HG03196 (cell line): Measurements from ENCODE around the gene ZNF230.
A peak's percentile ranks its signal among the peaks of the same experiment; 100 is the strongest.

Experiments used
- ATAC-seq: cut with Tn5 transposase; IDR thresholded peaks from one replicate; pipeline ENCODE4 v1.9.1; 2021; ENCODE audit not compliant: unreplicated experiment

Gene ZNF230

GRCh38 chr19:44002566-44003460 lies at the start of gene ZNF230:
TSS of gene ZNF230 (plus strand) at chr19:44002957. CDS start at chr19:44007079, 4,122 bp downstream.
- peak; percentile 96 for ATAC-seq

GRCh38 chr19:43956827-43957226 lies 45.9 kb upstream of the ZNF230 start:
- no peak for ATAC-seq

- no peak for ATAC-seq
Observed at GRCh38 chr19:43957891-43958290, 44.9 kb upstream of the ZNF230 start.

- ATAC-seq: no peak
Observed at GRCh38 chr19:43960411-43960810, 42.3 kb upstream of the ZNF230 start.

- no peak for ATAC-seq
Observed at GRCh38 chr19:43966079-43966694, 36.6 kb upstream of the ZNF230 start.

GRCh38 chr19:43976732-43977131 lies 26.0 kb upstream of the ZNF230 start:
- no peak for ATAC-seq

- peak; percentile 16 for ATAC-seq
Observed at GRCh38 chr19:43983544-43983911, 19.2 kb upstream of the ZNF230 start.

- peak; percentile 83 for ATAC-seq
Observed at GRCh38 chr19:43983912-43984686, 18.7 kb upstream of the ZNF230 start, which contains the start of gene ZNF155. TSS of gene ZNF155 (plus strand) at chr19:43984188. CDS start at chr19:43988544, 4,356 bp downstream.

- peak; percentile 22 for ATAC-seq
Observed at GRCh38 chr19:43984687-43985000, 18.1 kb upstream of the ZNF230 start.

GRCh38 chr19:43997631-43998290 lies 5.0 kb upstream of the ZNF230 start:
- no peak for ATAC-seq

- no peak for ATAC-seq
Observed at GRCh38 chr19:44002212-44002565, 568 bp upstream of the ZNF230 start.

- ATAC-seq: peak; percentile 22
Observed at GRCh38 chr19:44003461-44004009, 778 bp downstream of the ZNF230 start.

GRCh38 chr19:44005973-44006372 lies 3.2 kb downstream of the ZNF230 start:
- no peak for ATAC-seq

GRCh38 chr19:44007473-44007872 lies 4.7 kb downstream of the ZNF230 start:
- no peak for ATAC-seq

GRCh38 chr19:44010468-44010867 lies 7.7 kb downstream of the ZNF230 start:
- ATAC-seq: no peak

GRCh38 chr19:44019498-44019897 lies 16.7 kb downstream of the ZNF230 start:
- no peak for ATAC-seq

- no peak for ATAC-seq
Observed at GRCh38 chr19:44021221-44021620, 18.5 kb downstream of the ZNF230 start.

GRCh38 chr19:44024900-44025216 lies 22.1 kb downstream of the ZNF230 start:
- no peak for ATAC-seq

GRCh38 chr19:44025217-44025936 lies 22.6 kb downstream of the ZNF230 start, which contains the start of gene ZNF222:
TSS of gene ZNF222 (plus strand) at chr19:44025379. CDS start at chr19:44025437, 58 bp downstream.
- ATAC-seq: peak; percentile 79

GRCh38 chr19:44026622-44027021 lies 23.9 kb downstream of the ZNF230 start:
- no peak for ATAC-seq
